DLD1 (cell line): ENCODE data around the gene KIRREL2.

Source experiments
- in situ Hi-C: cut with HindIII; loops from 2 replicates; pipeline ENCODE4 v1.10.0; 2017; ENCODE audit warnings: low sequenced_read_pairs

The KIRREL2 gene

DNA sequence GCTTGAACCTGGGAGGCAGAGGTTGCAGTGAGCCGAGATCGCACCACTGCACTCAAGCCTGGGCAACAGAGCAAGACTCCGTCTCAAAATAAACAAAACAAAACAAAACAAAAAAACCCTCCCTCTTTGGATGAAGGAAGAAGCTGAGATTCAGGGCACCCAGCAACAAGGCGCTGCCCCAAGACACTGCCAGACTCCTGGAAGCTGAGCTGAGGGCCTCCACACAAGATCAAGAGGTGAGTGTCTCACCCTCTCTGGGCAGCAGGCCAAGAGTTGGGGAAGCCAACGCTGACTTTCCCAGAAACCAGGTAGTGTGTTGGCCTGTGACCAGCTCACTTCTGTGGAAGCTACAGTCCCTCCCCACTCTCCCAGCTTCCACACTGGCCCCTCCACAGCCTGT lies 55.1 kb downstream of the KIRREL2 start:
- in situ Hi-C loops, result no loop called here

DNA sequence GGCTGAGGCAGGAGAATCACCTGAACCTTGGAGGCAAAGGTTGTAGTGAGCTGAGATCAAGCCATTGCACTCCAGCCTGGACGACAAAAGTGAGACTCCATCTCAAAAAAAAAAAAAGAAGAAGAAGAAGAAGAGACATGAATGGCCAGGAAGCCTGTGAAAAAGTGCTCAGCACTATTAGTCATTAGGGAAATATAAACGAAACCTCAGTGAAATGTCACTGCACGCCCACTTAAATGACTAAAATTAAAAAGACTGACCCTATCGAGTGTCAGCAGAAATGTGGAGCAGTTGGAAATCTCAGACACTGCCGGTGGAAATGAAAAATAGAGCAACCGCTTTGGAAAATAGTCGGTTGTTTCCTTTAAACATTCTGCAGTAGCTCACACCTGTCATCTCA lies 56.9 kb downstream of the KIRREL2 start:
- in situ Hi-C loops, result no loop called here

DNA sequence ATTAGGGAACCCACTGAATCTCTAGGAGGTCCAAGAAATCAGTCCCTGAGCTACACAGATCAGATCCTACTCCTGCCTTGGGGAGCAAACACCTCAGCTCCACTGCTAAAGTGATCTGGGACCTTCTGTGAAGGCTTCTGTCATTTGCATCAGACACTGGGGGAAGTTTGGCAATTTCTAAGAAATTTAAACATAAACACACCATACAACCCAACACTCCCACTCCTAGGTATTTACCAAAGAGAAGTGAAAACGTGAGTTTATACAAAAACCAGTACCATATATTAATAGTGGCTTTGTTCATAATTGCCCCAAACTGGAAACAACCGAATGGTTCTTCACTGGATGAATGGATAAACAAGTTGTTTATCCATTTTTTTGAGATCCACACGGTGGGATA lies 58.7 kb downstream of the KIRREL2 start:
- in situ Hi-C loops, result no loop called here
